NCI-H82 treated with DMSO at 0.1 percent for 48 hours (cell line): Measurements from ENCODE around the gene MSH6.

ENCODE experiments used
- DNase-seq: peaks from one replicate; lab custom pipeline; 2025; ENCODE audit not compliant: unreplicated experiment; lab: John Stamatoyannopoulos, UW

MSH6 gene

GRCh38 chr2:47778698-47779425 lies 4.1 kb upstream of the MSH6 start:
- DNase-seq: no peak

DNA sequence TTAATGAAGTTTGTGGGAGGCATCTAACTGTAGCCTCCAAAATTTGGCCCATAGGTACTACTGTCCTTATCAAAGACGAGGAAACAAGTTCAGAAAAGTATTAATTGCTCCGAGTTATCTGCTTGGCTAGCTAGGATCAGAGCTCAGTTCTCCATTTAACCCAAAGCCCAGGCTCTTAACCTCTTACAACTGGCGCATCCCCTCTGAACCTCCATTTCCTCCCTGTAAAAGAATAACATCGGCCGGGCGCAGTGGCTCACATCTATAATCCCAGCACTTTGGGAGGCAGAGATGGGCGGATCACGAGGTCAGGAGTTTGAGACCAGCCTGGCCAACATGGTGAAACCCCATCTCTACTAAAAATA lies 3.5 kb upstream of the MSH6 start:
- DNase-seq: no peak

DNA sequence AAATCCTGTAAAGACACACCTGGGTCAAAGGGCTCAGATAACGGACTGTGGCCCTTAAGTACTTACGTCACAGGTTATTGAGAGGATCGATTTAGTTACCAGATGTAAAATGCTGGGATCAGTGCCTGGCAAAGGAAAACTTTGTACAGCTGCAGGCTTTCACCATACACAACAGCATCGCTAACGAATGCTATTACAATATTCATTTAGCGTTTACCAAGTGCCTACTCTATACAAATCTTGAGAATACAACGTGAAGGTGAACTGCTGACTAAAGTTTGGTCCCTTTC lies 619 bp upstream of the MSH6 start:
- DNase-seq: no peak

GRCh38 chr2:47783486-47784351 lies 774 bp downstream of the MSH6 start:
- DNase-seq: peak; percentile 63

GRCh38 chr2:47784352-47784851 lies 1.5 kb downstream of the MSH6 start:
- DNase-seq: no peak

GRCh38 chr2:47785986-47786385 lies 3.0 kb downstream of the MSH6 start:
- DNase-seq: peak; percentile 73

- DNase-seq: no peak
These were observed 13.2 kb downstream of the MSH6 start for GRCh38 chr2:47796090-47796697.

DNA sequence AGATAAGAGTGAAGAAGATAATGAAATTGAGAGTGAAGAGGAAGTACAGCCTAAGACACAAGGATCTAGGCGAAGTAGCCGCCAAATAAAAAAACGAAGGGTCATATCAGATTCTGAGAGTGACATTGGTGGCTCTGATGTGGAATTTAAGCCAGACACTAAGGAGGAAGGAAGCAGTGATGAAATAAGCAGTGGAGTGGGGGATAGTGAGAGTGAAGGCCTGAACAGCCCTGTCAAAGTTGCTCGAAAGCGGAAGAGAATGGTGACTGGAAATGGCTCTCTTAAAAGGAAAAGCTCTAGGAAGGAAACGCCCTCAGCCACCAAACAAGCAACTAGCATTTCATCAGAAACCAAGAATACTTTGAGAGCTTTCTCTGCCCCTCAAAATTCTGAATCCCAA lies 15.7 kb downstream of the MSH6 start:
- DNase-seq: no peak

DNA sequence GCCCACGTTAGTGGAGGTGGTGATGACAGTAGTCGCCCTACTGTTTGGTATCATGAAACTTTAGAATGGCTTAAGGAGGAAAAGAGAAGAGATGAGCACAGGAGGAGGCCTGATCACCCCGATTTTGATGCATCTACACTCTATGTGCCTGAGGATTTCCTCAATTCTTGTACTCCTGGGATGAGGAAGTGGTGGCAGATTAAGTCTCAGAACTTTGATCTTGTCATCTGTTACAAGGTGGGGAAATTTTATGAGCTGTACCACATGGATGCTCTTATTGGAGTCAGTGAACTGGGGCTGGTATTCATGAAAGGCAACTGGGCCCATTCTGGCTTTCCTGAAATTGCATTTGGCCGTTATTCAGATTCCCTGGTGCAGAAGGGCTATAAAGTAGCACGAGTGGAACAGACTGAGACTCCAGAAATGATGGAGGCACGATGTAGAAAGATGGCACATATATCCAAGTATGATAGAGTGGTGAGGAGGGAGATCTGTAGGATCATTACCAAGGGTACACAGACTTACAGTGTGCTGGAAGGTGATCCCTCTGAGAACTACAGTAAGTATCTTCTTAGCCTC lies 16.2 kb downstream of the MSH6 start:
- no peak for DNase-seq

DNA sequence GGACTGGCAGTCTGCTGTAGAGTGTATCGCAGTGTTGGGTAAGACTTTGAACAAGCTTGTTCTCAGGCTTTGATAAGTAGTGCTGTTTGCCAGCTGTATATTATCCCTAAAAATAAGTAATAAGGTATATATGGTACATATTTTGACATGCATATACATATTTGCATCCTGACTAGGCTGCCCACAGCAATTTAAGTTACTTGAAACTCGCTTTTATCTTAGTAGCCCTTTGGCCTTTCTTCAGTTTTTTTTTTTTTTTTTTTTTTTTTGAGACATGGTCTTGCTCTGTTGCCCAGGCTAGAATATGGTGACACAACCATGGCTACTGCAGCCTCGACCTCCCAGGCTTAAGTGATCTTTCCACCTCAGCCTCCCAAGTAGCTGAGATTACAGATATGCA lies 18.2 kb downstream of the MSH6 start:
- DNase-seq: no peak

GRCh38 chr2:47803363-47803762 lies 20.4 kb downstream of the MSH6 start:
- DNase-seq: no peak

- no peak for DNase-seq
These were observed 20.8 kb downstream of the MSH6 start for GRCh38 chr2:47803770-47804169.

DNA sequence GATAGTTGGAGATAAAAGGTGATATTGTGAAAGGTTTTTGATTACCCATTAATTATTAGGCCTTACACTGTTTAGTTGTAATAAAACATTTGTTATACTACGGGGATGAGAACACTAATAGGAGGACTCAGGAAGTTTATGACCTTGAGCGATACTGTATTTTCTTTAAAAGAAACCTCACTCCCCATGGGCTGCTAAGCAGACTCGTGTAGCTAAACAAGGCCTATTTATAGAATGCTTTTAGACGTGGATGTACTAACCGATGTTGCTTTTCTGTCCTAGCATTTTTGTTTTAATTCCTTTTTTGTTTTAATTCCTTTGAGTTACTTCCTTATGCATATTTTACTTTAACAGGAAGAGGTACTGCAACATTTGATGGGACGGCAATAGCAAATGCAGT lies 22.9 kb downstream of the MSH6 start:
- no peak for DNase-seq

DNA sequence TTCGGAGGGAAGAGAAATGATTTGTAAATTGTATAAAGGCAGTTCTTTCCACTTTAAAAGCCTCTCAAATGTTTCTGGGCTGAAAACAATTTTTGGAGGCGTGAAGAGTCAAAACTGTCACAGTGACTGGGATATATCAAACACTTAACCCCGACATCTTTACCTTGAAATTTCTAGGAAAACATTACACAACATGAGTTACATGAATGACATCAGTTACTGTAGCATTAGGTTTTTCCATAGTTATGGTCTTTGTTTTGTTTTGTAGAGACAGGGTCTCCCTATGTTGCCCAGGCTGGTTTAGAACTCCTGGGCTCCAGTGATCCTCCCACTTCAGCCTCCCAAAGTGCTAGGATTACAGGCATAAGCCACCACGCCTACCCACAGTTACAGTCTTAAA lies 25.7 kb downstream of the MSH6 start:
- DNase-seq: no peak

DNA sequence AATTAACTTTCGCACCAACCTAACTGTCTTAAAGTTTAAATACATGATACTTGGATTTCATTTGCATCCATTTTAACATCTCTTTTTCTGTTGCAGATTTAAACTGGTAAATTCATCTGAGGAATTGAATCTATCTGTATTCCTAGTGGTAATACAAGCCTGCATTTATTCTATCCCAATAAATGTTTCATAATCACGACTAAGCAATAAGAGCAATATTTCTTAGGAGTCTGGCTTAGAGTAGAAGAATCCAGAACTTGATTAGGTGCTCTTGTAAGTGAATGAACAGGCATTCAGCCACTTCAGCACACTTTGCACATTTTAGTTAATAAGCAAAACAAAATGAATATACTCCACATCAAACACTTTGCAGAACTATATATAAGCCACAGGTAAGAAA lies 27.0 kb downstream of the MSH6 start:
- no peak for DNase-seq

DNA sequence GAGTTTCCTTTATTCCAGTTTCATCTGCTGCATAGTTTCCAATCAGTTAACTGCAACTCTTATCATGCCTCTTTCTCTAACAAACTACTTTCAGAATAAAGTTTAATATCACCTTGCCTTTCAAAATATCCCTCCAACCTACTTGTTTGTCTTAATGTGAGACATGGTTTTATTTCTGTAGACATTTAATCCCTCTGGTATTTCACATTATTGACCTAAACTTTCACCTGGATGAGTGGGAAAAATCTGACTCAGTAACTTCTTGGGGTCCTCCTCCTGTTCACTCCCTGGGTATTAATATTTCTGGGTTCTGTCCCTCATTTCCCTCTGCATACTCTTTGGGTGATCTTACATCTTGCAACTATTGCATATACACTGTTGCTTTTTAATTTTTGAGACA lies 27.9 kb downstream of the MSH6 start:
- DNase-seq: no peak

- DNase-seq: no peak
These were observed 28.7 kb downstream of the MSH6 start for GRCh38 chr2:47811668-47812067.

DNA sequence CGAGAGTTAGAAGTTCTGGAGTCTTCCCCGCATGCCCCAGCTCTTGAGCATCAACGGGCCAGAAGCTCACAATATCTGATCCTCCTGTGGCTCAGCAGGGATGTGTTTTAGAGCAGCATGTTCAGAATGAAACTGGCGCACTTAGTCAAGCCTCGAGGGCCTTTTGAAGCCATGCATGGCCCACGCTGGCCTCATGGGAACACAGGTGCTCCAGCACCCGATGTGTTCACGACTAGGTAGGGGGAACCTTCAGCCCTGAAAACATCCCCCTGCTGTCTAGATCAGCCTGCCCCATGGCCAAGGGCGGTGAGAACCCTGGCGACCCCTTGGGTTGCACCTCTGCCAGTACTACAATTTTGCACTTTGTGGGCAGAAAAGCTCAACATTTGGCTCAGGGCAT lies 32.8 kb downstream of the MSH6 start:
- DNase-seq: no peak

DNA sequence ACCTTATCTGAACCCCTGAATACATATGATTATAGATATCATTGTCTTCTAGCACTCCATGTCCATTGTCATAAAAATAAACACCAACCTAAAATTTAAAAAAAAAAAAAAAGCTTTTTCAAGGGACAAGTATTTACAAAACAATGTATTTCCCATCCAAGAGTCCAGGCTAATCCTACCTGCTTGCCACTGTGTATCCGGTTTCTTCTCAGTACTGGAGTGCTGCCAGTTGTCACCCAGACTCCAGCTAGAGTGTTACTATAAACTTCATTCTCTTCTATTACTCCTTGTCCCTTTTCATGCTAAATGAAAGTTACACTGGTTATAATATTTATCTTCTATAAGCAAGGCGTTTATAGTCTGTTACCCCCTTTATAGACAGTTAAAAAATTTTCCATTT lies 35.8 kb downstream of the MSH6 start:
- DNase-seq: no peak

- DNase-seq: no peak
These were observed 36.9 kb downstream of the MSH6 start for GRCh38 chr2:47819834-47820233.

GRCh38 chr2:47822518-47822917 lies 39.6 kb downstream of the MSH6 start:
- DNase-seq: no peak

DNA sequence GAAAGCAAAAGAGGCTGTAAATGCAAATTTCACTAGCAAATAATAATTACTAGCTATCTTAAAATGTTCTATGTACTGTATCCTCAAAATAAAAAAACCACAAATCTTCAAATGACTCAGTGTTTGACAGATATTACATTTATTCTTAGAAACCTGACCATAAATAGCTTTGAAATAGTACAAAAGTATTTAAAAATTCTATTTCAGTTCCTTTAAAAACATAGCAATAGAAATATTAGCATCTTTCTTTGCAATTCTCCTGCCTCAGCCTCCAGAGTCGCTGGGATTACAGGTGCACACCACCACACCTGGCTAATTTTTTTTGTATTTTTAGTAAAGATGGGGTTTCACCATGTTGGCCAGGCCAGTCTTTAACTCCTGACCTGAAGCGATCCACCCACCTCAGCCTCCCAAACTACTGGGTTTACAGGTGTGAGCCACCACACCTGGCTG lies 50.6 kb downstream of the MSH6 start:
- no peak for DNase-seq
